OCI-LY7 (cell line): ENCODE data around the gene POC1B. TPM values are rescaled to one million over a fixed set of nuclear protein-coding genes. Genes with fewer than 3 reads are reported as not detected.

Experiments used
- BruUV-seq: library from RNA; stranded (reverse); fragments of 400-500 nt; replicated peaks from 2 replicates; lab custom pipeline; 2021; lab: Mats Ljungman, UMichigan
- CTCF ChIA-PET: fragments of 300-600 bp; sonication (Branson Sonifier 250); formaldehyde crosslinking; loops from one replicate; lab custom pipeline; 2022; ENCODE audit warnings: antibody characterized with exemption; ENCODE audit not compliant: unreplicated experiment; lab: Charles Lee
- POLR2A ChIA-PET: fragments of 300-600 bp; sonication (Branson Sonifier 250); formaldehyde crosslinking; loops from one replicate; lab custom pipeline; 2022; ENCODE audit warnings: antibody characterized with exemption; lab: Charles Lee
- DNase-seq: peaks from one replicate; pipeline ENCODE4 v3.0.0-alpha.2; 2015; ENCODE audit warnings: low spot score
- H2AFZ ChIP-seq: fragments of 200-600 bp; sonication (generic), shearing (Covaris generic); 2 replicates; pipeline ENCODE4 v1.6.1; 2014; ENCODE audit warnings: mild to moderate bottlenecking, antibody characterized with exemption, low read length, moderate library complexity
- H3K27ac ChIP-seq: fragments of 200-600 bp; sonication (generic); 2 replicates; pipeline ENCODE4 v1.5.1; 2014; ENCODE audit warnings: mixed run types, low read depth, mild to moderate bottlenecking, moderate library complexity, low read length, inconsistent platforms; ENCODE audit not compliant: poor library complexity, severe bottlenecking
- H3K36me3 ChIP-seq: fragments of 200-600 bp; sonication (generic); 2 replicates; pipeline ENCODE4 v1.6.1; 2014; ENCODE audit warnings: mild to moderate bottlenecking, antibody characterized with exemption, low read length, moderate library complexity, mixed read lengths; ENCODE audit not compliant: insufficient read depth
- H3K4me1 ChIP-seq: fragments of 200-600 bp; sonication (generic); 2 replicates; pipeline ENCODE4 v1.5.1; 2014; ENCODE audit warnings: mild to moderate bottlenecking, low read length; ENCODE audit not compliant: insufficient read depth, poor library complexity, severe bottlenecking
- H3K4me2 ChIP-seq: fragments of 200-600 bp; sonication (generic); 2 replicates; pipeline ENCODE4 v1.6.1; 2014; ENCODE audit warnings: mild to moderate bottlenecking, low read length
- H3K4me3 ChIP-seq: fragments of 200-600 bp; sonication (generic); 2 replicates; pipeline ENCODE4 v1.5.1; 2014; ENCODE audit warnings: mild to moderate bottlenecking, low read depth, low read length; ENCODE audit not compliant: poor library complexity, severe bottlenecking
- H3K79me2 ChIP-seq: fragments of 200-600 bp; sonication (generic); 2 replicates; pipeline ENCODE4 v1.6.1; 2016; ENCODE audit warnings: low read depth, mild to moderate bottlenecking, low read length, moderate library complexity, mixed read lengths; ENCODE audit not compliant: insufficient read depth
- H3K9me2 ChIP-seq: fragments of 200-600 bp; sonication (generic); 2 replicates; pipeline ENCODE4 v1.6.1; 2016; ENCODE audit warnings: mild to moderate bottlenecking, low read length, mixed read lengths; ENCODE audit not compliant: insufficient read depth
- H3K9me3 ChIP-seq: fragments of 200-600 bp; sonication (generic); 2 replicates; pipeline ENCODE4 v1.6.1; 2014; ENCODE audit warnings: mild to moderate bottlenecking, mixed run types, low read length, mixed read lengths
- H4K20me1 ChIP-seq: fragments of 200-600 bp; sonication (generic); 2 replicates; pipeline ENCODE4 v1.6.1; 2014; ENCODE audit warnings: mild to moderate bottlenecking, antibody characterized with exemption, low read length, moderate library complexity, mixed read lengths; ENCODE audit not compliant: insufficient read depth
- CTCF ChIP-seq: fragments of 200-600 bp; sonication (generic); conservative IDR thresholded peaks from 2 replicates; pipeline ENCODE4 v1.5.1; 2014; ENCODE audit warnings: mild to moderate bottlenecking, antibody characterized with exemption, low read length, moderate library complexity, mixed read lengths
- EZH2phosphoT487 ChIP-seq: fragments of 200-600 bp; sonication (generic); IDR thresholded peaks from 2 replicates; pipeline ENCODE4 v1.6.1; 2018; ENCODE audit warnings: low read depth, borderline replicate concordance, mild to moderate bottlenecking, mixed run types, antibody characterized with exemption, low read length, moderate library complexity, mixed read lengths
- intact Hi-C: fragments of 100-400 bp; cut with micrococcal nuclease; formaldehyde crosslinking; loops from one replicate; pipeline ENCODE4 v1.10.0; 2022; ENCODE audit not compliant: unreplicated experiment
- total RNA-seq, 2 experiments: library from RNA; depleted of rRNA in 1 of 2; stranded (reverse); fragments of >200 nt in 1 of 2; shearing (Covaris generic) in 1 of 2; gene quantifications; 2 replicates each; pipeline ENCODE4 v1.2.3, GENCODE V29; 2014 to 2022

POC1B gene
- total RNA-seq, 2 experiments from 2014 or later, result 28.9 to 30.9 TPM

- TF ChIP-seq EZH2phosphoT487 (no peak), CTCF (no peak)
- no peaks in the 10 kb centered on the region for H3K9me3 ChIP-seq
- H3K36me3 ChIP-seq, result no peaks in the 10 kb centered on the region
- H3K4me3 ChIP-seq, result no peak overlapping the region
- DNase-seq, result no peak
- CTCF ChIA-PET, result no interaction called here
- no peak overlapping the region for H2AFZ ChIP-seq
- POLR2A ChIA-PET, result no interaction called here
- no peaks in the 10 kb centered on the region for H3K4me1 ChIP-seq
- no peaks in the 10 kb centered on the region for H3K9me2 ChIP-seq
- no TSS peak for BruUV-seq
- H4K20me1 ChIP-seq, result no peaks in the 10 kb centered on the region
- H3K4me2 ChIP-seq, result no peak overlapping the region
- no peaks in the 10 kb centered on the region for H3K79me2 ChIP-seq
- intact Hi-C loops, result no loop called here
- no peak overlapping the region for H3K27ac ChIP-seq
These were observed 112.6 kb downstream of the POC1B start for GRCh38 chr12:89413234-89413633.

- Histone ChIP-seq H3K4me1 (no peaks in the 10 kb centered on the region), H3K4me2 (no peak overlapping the region), H4K20me1 (no peaks in the 10 kb centered on the region), H3K27ac (no peak overlapping the region), H3K9me2 (no peaks in the 10 kb centered on the region), H3K9me3 (no peaks in the 10 kb centered on the region), H3K36me3 (no peaks in the 10 kb centered on the region), H3K4me3 (no peak overlapping the region), H3K79me2 (no peaks in the 10 kb centered on the region), H2AFZ (no peak overlapping the region)
- intact Hi-C loops, result no loop called here
- POLR2A ChIA-PET, result no interaction called here
- DNase-seq, result no peak
- no peak for TF ChIP-seq CTCF
- TF ChIP-seq EZH2phosphoT487, result no peak
- CTCF ChIA-PET, result no interaction called here
- no TSS peak for BruUV-seq
These were observed 113.2 kb downstream of the POC1B start for GRCh38 chr12:89412665-89413064.

GRCh38 chr12:89411846-89412245 is 114.0 kb downstream of the POC1B start:
- H3K4me2 ChIP-seq, result no peak overlapping the region
- no peak overlapping the region for H2AFZ ChIP-seq
- no TSS peak for BruUV-seq
- H3K36me3 ChIP-seq, result no peaks in the 10 kb centered on the region
- no peaks in the 10 kb centered on the region for H4K20me1 ChIP-seq
- no peaks in the 10 kb centered on the region for H3K9me2 ChIP-seq
- H3K4me1 ChIP-seq, result no peaks in the 10 kb centered on the region
- no peak overlapping the region for H3K27ac ChIP-seq
- POLR2A ChIA-PET, result no interaction called here
- DNase-seq, result no peak
- no peak overlapping the region for H3K4me3 ChIP-seq
- no peaks in the 10 kb centered on the region for H3K9me3 ChIP-seq
- H3K79me2 ChIP-seq, result no peaks in the 10 kb centered on the region
- TF ChIP-seq EZH2phosphoT487, result no peak
- no peak for TF ChIP-seq CTCF
- CTCF ChIA-PET, result no interaction called here
- intact Hi-C loops, result no loop called here
